Measurements from ENCODE around the gene NXN.
"Not testable (repeated sequence)": the region's sequence is repeated elsewhere in the genome, so short reads cannot be mapped to it uniquely, and the experiment has no call there.

The NXN gene

DNA sequence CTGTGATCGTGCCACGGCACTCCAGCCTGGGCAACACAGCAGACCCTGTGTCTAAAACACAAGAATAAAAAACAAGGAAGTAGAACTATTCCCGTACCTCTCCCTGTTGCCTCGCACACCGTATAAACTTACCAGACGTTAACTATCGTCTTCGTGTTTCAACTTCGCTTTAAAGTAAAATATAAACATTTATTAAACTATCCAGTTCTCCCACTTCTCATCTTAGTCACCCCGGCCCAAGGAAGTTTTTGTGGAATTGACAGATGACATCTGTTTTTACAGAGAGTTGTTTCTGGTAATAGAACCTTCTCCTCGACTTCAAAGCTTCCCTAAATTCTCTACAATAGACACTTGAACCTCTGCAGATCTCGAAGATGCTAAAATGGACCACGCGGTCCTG, 83.1 kb downstream of the NXN start:
- no peak for DNase-seq (ENCODE audit: low read depth in 2 of 3, low spot score in 1 of 3)

DNA sequence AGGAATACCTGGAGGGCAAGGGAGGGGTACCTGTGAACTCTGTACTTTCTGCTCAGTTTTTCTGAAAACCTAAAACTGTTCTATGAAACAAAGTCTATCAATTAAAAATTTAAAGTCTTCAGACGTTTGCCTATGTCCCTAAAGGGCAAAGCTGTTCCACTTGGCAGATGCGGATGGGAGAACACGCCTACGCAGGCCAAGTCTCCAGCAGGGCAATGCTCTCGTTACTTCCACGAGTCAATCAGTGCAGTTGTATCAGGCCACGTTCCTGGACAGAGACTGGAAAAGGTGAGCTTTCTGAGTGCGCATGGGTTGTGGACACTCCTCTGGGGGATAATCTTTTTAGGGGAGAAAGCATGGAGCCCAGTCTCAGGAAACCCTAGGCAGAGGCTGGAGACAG, 86.6 kb downstream of the NXN start:
- no peak for DNase-seq (ENCODE audit: low read depth in 2 of 3, low spot score in 1 of 3)

DNA sequence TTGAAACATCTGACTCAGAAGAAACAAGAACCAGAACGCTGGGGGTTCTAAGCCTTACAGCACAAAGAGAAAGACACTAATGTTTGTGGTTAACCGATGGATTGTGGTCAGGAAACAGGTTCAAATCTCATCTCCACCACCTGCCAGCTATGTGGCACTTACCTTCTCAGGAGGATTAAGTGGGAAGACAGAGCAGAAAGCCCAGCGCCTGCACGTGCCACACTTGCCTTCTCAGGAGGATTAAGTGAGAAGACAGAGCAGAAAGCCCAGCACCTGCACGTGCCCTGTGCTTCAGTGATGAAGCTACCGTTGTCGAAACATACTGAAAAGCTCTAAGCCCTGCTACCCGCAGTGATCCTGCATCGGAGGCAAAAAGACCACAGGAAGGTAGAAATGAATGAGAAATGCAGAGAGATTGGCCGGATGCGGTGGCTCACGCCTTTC, 90.6 kb downstream of the NXN start:
- DNase-seq (ENCODE audit: low read depth in 2 of 3, low spot score in 1 of 3): peak in 1 of 3 donors; percentile 8

DNA sequence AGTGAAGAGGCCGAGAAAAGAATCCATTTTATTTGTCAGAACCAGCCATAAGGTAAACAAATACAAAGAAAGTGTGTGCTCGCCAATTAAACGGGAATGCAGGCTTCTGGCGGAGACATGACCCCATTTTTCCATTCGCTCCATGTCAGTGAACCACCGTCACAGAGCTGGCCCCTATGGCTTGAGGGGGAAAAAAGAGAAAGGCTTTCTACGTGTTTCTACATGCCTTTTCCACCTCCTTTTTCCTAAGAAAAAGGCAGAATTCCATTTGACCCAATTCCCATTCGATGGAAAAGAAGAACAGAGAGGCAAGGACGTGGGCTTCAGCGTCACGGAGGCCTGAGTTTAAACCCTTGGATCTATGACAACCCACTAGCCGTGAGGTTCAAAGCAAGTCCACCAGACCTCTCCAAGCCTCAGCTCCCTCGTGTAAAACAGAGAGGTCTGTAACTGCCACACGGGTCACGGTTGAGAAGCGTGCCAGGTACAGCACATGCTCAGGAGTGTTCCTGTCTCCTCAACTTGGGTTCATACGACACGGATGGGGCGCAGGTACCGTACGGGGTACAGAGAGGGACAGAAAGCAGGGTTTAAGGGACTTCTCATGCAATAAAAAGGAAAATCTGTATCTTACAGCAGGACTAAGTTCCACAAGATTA, 91.9 kb downstream of the NXN start:
- DNase-seq (ENCODE audit: low read depth in 2 of 3, low spot score in 1 of 3): no peak

GRCh38 chr17:885971-886571, 93.5 kb downstream of the NXN start:
- no peak for DNase-seq (ENCODE audit: low read depth in 2 of 3, low spot score in 1 of 3)

DNA sequence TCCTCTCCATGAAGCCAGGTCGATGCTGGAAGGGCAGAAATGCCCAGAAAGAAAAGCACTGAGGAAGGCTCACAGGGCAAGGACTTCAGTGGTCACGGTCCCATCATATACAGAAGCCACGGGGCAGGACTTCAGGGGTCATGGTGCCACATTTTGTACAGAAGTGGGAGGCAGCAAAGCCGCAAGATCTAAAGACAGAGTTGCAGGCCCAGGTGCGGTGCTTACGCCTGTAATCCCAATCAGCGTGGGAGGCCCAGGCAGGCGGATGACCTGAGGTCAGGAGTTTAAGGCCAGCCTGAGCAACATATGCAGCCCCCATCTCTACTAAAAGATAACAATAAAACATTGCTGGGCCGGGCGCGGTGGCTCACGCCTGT, 96.0 kb downstream of the NXN start:
- no peak for DNase-seq (ENCODE audit: low read depth in 2 of 3, low spot score in 1 of 3)

GRCh38 chr17:882827-883585, 96.6 kb downstream of the NXN start:
- DNase-seq (ENCODE audit: low read depth in 2 of 3, low spot score in 1 of 3): no peak

DNA sequence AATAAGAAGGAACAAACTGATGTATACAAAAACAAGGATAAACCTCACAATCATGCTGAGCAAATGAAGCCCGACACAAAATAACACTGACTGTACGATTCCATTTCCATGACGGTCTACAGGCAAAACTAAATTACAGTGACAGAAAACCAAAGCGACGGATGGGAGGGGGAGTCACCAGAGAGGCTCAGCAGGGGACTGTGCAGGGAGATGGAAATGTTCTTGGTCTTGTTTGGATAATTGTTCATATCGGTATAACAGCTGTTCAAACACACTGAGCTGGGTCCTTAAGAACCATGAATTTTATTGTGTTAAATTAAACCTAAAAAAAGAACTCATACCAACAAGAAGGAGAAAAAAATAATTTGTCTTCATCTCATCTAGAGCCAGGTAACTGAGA, 97.8 kb downstream of the NXN start:
- no peak for DNase-seq (ENCODE audit: low read depth in 2 of 3, low spot score in 1 of 3)

DNA sequence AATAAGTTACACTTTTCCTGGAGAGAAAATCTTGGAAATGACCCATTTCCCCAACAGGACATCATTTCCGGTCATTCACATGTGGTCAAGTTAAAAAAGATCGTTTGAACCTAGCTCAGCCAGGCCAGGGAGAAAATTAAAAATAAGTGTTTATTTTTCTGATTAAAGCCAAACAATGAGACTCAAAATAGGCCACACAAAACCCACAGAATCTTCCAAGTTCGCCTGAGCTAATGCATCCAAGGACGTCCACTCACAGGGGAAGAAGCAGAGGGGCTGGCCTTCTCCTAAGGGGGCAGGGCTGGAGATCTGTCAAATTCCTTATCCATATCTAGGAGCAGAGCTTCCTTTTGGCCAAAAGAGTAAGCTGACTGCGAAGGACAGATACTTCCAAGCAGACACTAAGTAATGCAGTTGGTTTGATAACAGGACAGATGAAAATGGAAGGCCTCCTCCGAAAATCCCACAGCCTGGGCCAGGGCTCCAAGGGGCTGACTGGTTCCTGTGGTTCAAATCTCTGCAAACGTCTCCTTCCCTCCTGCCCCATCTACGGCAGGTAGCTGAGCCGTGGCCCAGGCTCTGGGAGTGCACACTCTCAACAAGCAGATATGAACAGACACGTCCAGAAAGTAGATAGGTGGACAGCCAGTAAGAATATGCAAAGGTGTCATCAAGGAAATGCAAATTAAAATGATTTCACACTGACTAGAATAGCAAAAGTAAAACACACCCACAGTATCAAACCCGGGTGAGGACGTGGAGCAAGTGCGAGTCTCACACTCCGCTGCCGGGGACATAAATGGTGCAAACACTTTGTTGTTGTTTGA, 98.9 kb downstream of the NXN start:
- DNase-seq (ENCODE audit: low read depth in 2 of 3, low spot score in 1 of 3): no peak

DNA sequence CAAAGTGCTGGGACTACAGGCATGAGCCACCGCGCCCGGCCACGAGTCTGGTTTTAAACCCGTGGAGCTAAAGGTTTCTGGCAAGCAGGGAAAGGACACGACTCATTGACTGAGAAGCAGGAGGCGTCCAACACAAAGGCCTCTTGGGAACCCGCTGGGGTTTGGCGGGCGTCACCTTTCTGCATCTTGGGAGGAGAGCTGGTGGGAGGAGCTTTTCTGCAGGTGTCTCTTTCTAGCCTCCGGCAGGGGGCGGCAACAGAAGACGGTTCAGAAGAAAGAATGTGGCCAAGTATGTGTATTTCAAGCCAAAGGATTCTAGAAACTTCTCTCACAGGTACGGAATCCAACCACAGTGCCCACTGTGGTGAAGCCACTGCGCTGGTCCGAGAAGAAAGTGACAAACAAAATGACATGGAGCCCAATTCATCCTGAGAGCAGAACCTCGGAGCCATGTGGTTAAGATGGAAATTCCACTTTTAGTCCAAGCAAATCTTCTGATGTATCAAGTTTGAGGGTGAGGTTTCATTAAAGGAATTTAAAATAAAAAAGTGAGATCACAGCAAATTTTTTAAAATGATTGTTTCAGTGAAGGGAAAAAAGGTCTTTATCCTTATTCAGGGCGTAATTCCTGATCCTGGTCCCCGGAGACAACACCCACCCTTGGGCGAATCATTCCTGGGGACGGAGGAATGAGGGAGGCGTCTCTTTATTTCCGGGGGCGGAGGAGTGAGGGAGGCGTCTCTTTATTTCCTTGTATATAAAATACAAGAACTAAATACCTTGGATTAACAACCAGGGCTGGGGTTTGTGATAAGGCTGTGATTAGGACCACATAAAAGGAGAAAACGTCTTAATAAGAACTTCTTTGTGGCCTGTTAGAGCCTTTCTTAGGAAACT, 99.8 kb downstream of the NXN start:
- DNase-seq (ENCODE audit: low read depth in 2 of 3, low spot score in 1 of 3): peak; percentile 29 to 59 (median 56)

- DNase-seq (ENCODE audit: low read depth in 2 of 3, low spot score in 1 of 3): no peak
Observed at GRCh38 chr17:877630-878029, 101.9 kb downstream of the NXN start.

DNA sequence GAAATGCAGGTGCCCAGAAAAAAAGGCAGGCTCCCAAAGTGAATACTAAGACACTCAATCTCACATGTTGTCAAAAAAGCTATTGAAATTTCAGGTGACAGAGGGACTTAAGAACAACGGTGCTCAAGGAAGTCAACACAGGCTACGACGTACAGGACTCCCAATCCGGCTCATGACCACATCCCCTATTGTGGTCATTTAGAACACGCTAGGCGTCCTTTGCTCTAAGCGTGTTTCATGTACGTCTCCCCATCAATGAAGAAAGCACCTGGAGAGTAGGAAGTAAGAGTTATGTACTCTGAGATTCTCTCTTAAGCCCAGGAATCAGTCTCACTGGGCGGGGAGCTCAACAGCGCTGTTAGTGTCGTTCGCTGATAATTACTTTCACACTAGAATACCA, 103.3 kb downstream of the NXN start:
- DNase-seq (ENCODE audit: low read depth in 2 of 3, low spot score in 1 of 3): no peak

- not testable (repeated sequence) for DNase-seq (ENCODE audit: low read depth in 2 of 3, low spot score in 1 of 3)
Observed at GRCh38 chr17:874590-874989, 105.0 kb downstream of the NXN start.

DNA sequence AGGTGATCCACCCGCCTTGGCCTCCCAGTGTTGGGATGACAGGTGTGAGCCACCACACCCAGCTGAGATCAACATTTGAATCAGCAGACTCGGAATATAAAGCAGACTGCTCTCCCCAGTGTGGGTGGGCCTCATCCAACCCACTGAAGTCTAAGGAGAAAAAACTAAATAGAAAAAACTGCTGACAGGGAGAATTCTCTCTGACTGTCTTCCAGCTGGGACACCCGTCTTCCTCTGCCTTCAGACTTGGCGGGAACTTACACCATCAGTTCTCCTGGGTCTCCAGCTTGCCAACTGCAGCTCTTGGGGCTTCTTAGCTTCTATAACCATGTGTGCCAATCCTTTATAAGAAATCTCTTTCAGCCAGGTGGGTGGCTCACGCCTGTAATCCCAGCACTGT, 106.7 kb downstream of the NXN start:
- DNase-seq (ENCODE audit: low read depth in 2 of 3, low spot score in 1 of 3): no peak

GRCh38 chr17:871751-872519, 107.6 kb downstream of the NXN start:
- DNase-seq (ENCODE audit: low read depth in 2 of 3, low spot score in 1 of 3): no peak

- DNase-seq (ENCODE audit: low read depth in 2 of 3, low spot score in 1 of 3): no peak
Observed at GRCh38 chr17:869567-870525, 109.7 kb downstream of the NXN start.

- no peak for DNase-seq (ENCODE audit: low read depth in 2 of 3, low spot score in 1 of 3)
Observed at GRCh38 chr17:869086-869485, 110.5 kb downstream of the NXN start.

DNA sequence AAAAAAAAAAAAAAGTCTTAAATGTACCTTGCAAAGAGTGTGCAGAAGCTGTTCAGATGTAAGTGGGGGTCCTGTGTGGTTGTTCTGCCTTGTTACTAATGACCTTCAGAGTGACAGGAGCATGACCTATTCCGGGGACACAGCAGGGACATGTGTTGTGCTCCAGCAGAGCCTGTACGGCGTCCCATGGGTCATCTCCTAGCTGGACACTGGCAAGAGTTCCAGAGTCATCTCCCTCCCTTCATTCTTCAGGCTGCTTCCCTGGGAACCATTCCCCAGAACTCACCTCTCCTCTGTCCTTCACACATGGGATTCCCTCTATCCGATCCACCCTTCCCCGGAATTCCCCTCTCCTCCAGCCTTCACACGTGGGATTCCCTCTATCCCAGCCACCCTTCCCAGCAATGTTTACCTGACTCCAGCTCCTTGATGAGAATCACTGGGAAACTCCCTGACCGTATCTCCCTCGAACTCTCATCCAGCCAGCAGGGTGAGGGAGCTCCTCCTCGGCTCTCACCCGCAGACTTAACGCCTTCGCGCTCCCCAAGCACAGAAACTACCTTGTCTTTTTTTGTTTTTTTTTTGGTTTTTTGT, 111.6 kb downstream of the NXN start:
- no peak for DNase-seq (ENCODE audit: low read depth in 2 of 3, low spot score in 1 of 3)

Measured in stimulated activated CD4-positive, alpha-beta T cell treated with anti-CD3 and anti-CD28 coated beads, Interleukin-12 subunit alpha, Interleukin-12 subunit beta, amount 100 ng/mL, for 48 hours (primary cell).